HEK293 (cell line): ENCODE measurements around the gene CNOT6L.

ENCODE experiments used
- ATF2 ChIP-seq: fragments of 450-650 bp; formaldehyde crosslinking; IDR thresholded peaks from 2 replicates; pipeline ENCODE4 v1.5.1; 2016; ENCODE audit warnings: missing biosample characterization, missing genetic modification characterization, low read depth
- CTCF ChIP-seq: fragments of 450-650 bp; formaldehyde crosslinking; IDR thresholded peaks from 2 replicates; pipeline ENCODE4 v1.5.1; 2016; ENCODE audit warnings: missing biosample characterization, missing genetic modification characterization
- KLF16 ChIP-seq: fragments of 450-650 bp; formaldehyde crosslinking; IDR thresholded peaks from 2 replicates; pipeline ENCODE4 v1.5.1; 2017; ENCODE audit warnings: missing biosample characterization, missing genetic modification characterization
- REST ChIP-seq: fragments of 450-650 bp; formaldehyde crosslinking; IDR thresholded peaks from 2 replicates; pipeline ENCODE4 v1.5.1; 2016; ENCODE audit warnings: missing biosample characterization, missing genetic modification characterization
- ZBTB7A ChIP-seq: fragments of 450-650 bp; formaldehyde crosslinking; IDR thresholded peaks from 2 replicates; pipeline ENCODE4 v1.5.1; 2016; ENCODE audit warnings: low read depth, missing biosample characterization, missing genetic modification characterization
- ZNF23 ChIP-seq: fragments of 450-650 bp; formaldehyde crosslinking; IDR thresholded peaks from 2 replicates; pipeline ENCODE4 v1.5.1; 2016; ENCODE audit warnings: missing biosample characterization, missing genetic modification characterization, borderline replicate concordance
- ZNF24 ChIP-seq: fragments of 450-650 bp; formaldehyde crosslinking; IDR thresholded peaks from 2 replicates; pipeline ENCODE4 v1.5.1; 2016; ENCODE audit warnings: missing biosample characterization, missing genetic modification characterization
- ZNF26 ChIP-seq: fragments of 450-650 bp; formaldehyde crosslinking; IDR thresholded peaks from 2 replicates; pipeline ENCODE4 v1.5.1; 2016; ENCODE audit warnings: missing biosample characterization, missing genetic modification characterization
- ZNF354C ChIP-seq: fragments of 450-650 bp; formaldehyde crosslinking; IDR thresholded peaks from 2 replicates; pipeline ENCODE4 v1.5.1; 2016; ENCODE audit warnings: missing biosample characterization, missing genetic modification characterization, low read depth, borderline replicate concordance
- ZNF398 ChIP-seq: fragments of 450-650 bp; formaldehyde crosslinking; IDR thresholded peaks from 2 replicates; pipeline ENCODE4 v1.5.1; 2017; ENCODE audit warnings: missing biosample characterization, missing genetic modification characterization
- ZNF530 ChIP-seq: fragments of 450-650 bp; formaldehyde crosslinking; IDR thresholded peaks from 2 replicates; pipeline ENCODE4 v1.5.1; 2016; ENCODE audit warnings: low read depth, missing biosample characterization, missing genetic modification characterization
- ZNF747 ChIP-seq: fragments of 450-650 bp; formaldehyde crosslinking; IDR thresholded peaks from 2 replicates; pipeline ENCODE4 v1.5.1; 2016; ENCODE audit warnings: missing biosample characterization, missing genetic modification characterization
- ZNF777 ChIP-seq: fragments of 450-650 bp; formaldehyde crosslinking; IDR thresholded peaks from 2 replicates; pipeline ENCODE4 v1.5.1; 2017; ENCODE audit warnings: missing biosample characterization, missing genetic modification characterization, borderline replicate concordance

GRCh38 chr4:77845400-77845799 is 26.2 kb upstream of the CNOT6L start:
- TF ChIP-seq CTCF (tag by site-specific recombination) (no peak), ZNF24 (tag by site-specific recombination) (no peak), ZNF354C (tag by site-specific recombination) (no peak), ZNF747 (tag by site-specific recombination) (no peak), ATF2 (tag by site-specific recombination) (no peak), ZNF398 (tag by site-specific recombination) (no peak), KLF16 (no peak), ZBTB7A (no peak), ZNF23 (tag by site-specific recombination) (no peak), REST (tag by site-specific recombination) (no peak), ZNF26 (tag by site-specific recombination) (no peak), ZNF530 (tag by site-specific recombination) (no peak), ZNF777 (tag by site-specific recombination) (no peak)
